Cardiac muscle cell (in vitro differentiated cells and primary cell): ENCODE data around the gene CTNND2. TPM values are rescaled to one million over a fixed set of nuclear protein-coding genes. Genes with fewer than 3 reads are reported as not detected.

Experiments
- DNase-seq, 2 donors: peaks; one replicate each; pipeline versions ENCODE4 v3.0.0 to v3.0.0-alpha.2; 2010 to 2017; ENCODE audit warnings: low read depth in 1 of 2, low spot score in 1 of 2
- H3K27ac ChIP-seq: fragments of 200-600 bp; sonication (generic); 2 replicates; pipeline ENCODE4 v1.5.1; 2016
- H3K27me3 ChIP-seq: fragments of 200-600 bp; sonication (generic); 2 replicates; pipeline ENCODE4 v1.6.0; 2016; ENCODE audit warnings: control low read depth
- H3K36me3 ChIP-seq: fragments of 200-600 bp; sonication (generic); 2 replicates; pipeline ENCODE4 v1.5.1; 2016; ENCODE audit warnings: control low read depth
- H3K4me1 ChIP-seq: fragments of 200-600 bp; sonication (generic); 2 replicates; pipeline ENCODE4 v1.8.1; 2017; ENCODE audit warnings: low read depth, mild to moderate bottlenecking, mixed run types
- H3K4me3 ChIP-seq: fragments of 200-600 bp; sonication (generic); 2 replicates; pipeline ENCODE4 v1.5.1; 2016; ENCODE audit warnings: mild to moderate bottlenecking
- H3K9me3 ChIP-seq: fragments of 200-600 bp; sonication (generic); 2 replicates; pipeline ENCODE4 v1.5.1; 2017; ENCODE audit warnings: low read depth, mild to moderate bottlenecking, control low read depth
- polyA plus RNA-seq: library from polyadenylated mRNA; unstranded; fragments of >200 nt; fragmentation: Nextera tagmentation; extraction: Ambion mirVana; gene quantifications from 2 replicates; pipeline ENCODE4 v1.2.1, GENCODE V29; 2016
- total RNA-seq: library from RNA; depleted of rRNA; stranded (reverse); fragments of >200 nt; gene quantifications from 2 replicates; pipeline ENCODE4 v1.2.3, GENCODE V29; 2016
- TF ChIP-seq, protein P1 (sequence below): IDR thresholded peaks from 2 replicates; pipeline ENCODE4 v1.5.1; 2012; ENCODE audit warnings: low read depth, mild to moderate bottlenecking, low read length

Gene CTNND2
- total and polyA plus RNA-seq, 2 experiments from 2014 or later: 11.0 to 12.7 TPM

DNA sequence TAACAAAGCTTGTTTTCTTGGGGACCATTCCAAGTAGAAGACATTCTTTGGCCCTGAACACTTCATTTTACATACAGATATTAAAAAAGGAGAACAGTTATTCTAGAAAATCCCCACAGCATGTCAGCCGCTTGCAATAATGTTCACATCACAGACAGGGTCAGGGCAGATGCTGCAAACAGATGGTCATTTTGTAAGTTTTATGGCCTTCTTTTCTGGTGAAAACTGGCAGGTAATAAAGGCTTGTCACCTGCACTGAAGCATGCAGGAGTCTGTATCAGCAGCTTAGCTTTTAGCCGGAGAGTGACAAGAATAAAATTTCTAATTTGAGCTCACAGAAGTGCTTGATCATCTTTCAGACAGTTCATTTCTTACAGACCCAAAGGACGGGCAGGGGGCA is 922.3 kb downstream of the CTNND2 start:
- no peak for DNase-seq
- Histone ChIP-seq H3K4me1 (no peaks in the 10 kb centered on the region), H3K27me3 (no peaks in the 10 kb centered on the region), H3K9me3 (no peaks in the 10 kb centered on the region), H3K4me3 (no peak overlapping the region), H3K36me3 (no peaks in the 10 kb centered on the region), H3K27ac (no peak overlapping the region)
- TF ChIP-seq, protein P1, sequence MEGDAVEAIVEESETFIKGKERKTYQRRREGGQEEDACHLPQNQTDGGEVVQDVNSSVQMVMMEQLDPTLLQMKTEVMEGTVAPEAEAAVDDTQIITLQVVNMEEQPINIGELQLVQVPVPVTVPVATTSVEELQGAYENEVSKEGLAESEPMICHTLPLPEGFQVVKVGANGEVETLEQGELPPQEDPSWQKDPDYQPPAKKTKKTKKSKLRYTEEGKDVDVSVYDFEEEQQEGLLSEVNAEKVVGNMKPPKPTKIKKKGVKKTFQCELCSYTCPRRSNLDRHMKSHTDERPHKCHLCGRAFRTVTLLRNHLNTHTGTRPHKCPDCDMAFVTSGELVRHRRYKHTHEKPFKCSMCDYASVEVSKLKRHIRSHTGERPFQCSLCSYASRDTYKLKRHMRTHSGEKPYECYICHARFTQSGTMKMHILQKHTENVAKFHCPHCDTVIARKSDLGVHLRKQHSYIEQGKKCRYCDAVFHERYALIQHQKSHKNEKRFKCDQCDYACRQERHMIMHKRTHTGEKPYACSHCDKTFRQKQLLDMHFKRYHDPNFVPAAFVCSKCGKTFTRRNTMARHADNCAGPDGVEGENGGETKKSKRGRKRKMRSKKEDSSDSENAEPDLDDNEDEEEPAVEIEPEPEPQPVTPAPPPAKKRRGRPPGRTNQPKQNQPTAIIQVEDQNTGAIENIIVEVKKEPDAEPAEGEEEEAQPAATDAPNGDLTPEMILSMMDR: no peak

DNA sequence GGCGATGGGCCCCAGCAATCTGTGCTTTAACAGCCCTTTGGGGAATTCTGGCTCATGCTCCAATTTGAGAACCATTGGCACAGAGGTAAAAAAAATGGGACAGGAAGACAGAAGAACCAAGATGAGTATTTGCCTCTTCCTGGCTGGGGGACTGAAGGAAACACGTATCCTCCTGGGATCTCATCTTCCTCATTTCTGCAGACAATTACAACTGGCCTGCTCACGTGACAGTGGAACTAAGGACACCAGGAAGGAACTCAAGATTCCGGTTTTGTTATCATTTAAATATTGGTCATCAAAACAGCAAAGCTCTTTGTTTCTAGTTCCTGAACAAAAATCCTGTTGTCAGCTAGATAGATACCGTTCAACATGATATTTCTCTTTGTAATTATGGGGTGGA is 927.2 kb downstream of the CTNND2 start:
- TF ChIP-seq, protein P1: no peak
- Histone ChIP-seq H3K36me3 (no peaks in the 10 kb centered on the region), H3K27ac (no peak overlapping the region), H3K27me3 (no peaks in the 10 kb centered on the region), H3K4me1 (no peaks in the 10 kb centered on the region), H3K9me3 (no peaks in the 10 kb centered on the region), H3K4me3 (no peak overlapping the region)
- DNase-seq: no peak

DNA sequence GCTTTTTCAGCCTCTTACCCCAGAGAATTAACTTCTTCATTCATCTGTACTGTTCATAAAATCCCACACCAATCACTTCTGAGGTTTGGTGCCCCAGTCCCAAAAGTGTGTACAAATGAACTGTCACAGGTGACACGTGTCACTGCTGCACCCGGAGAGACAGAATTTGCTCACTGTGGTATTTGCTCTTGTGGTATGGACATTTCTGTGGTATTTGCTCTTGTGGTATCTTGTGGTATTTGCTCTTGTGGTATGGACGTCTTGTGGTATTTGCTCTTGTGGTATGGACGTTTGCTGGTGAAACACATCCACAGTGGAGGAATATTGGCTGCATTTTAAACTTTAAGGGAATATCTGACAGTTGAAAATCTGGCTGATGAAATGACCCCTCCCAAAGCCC is 928.3 kb downstream of the CTNND2 start:
- H3K27me3 ChIP-seq: no peaks in the 10 kb centered on the region
- H3K36me3 ChIP-seq: no peaks in the 10 kb centered on the region
- TF ChIP-seq, protein P1: no peak
- no peak overlapping the region for H3K4me3 ChIP-seq
- no peak for DNase-seq
- H3K9me3 ChIP-seq: no peaks in the 10 kb centered on the region
- H3K4me1 ChIP-seq: no peaks in the 10 kb centered on the region
- no peak overlapping the region for H3K27ac ChIP-seq

DNA sequence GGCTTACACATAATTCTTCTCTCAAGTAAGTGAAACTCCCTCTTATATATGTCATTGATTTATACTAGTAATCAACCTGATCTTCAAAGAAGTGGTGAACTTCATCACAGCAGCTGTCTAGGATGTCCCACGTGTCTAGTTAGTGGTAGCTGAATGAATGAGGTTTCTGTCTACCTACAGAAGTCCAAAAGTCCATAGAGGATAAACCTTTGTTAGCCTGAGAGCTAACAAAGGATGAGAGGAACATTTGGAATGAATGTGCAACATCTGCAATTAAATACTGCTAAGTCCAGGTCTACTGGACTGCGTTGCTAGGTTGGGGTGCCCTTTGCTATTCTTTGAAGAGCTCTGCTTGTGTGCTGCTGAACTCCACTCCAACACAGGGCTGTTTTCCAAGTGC is 929.4 kb downstream of the CTNND2 start:
- Histone ChIP-seq H3K27ac (no peak overlapping the region), H3K4me3 (no peak overlapping the region), H3K9me3 (no peaks in the 10 kb centered on the region), H3K27me3 (no peaks in the 10 kb centered on the region), H3K36me3 (no peaks in the 10 kb centered on the region), H3K4me1 (peaks cover 3% of the 10 kb centered on the region)
- no peak for DNase-seq
- TF ChIP-seq, protein P1: no peak

DNA sequence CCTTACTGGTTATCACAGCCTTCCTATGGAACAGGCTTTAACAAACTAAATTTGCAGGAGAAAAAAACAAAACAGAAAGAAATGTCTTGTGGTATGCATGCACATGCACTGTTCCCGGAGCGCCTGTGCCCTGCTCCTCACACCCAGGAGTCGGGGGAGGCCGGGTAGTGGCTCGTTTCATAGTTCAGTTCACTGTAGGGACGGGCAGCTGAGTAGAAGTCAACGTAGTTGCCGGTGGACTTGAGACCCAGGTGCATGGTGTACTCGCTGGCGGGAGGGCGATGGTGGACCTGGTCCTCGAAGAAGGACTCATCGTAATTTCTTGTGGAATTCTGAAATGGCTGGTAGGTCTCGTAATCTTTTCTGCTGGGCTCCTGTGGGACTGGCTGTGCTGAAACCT is 930.9 kb downstream of the CTNND2 start:
- no peak overlapping the region for H3K27ac ChIP-seq
- DNase-seq: no peak
- TF ChIP-seq, protein P1: no peak

DNA sequence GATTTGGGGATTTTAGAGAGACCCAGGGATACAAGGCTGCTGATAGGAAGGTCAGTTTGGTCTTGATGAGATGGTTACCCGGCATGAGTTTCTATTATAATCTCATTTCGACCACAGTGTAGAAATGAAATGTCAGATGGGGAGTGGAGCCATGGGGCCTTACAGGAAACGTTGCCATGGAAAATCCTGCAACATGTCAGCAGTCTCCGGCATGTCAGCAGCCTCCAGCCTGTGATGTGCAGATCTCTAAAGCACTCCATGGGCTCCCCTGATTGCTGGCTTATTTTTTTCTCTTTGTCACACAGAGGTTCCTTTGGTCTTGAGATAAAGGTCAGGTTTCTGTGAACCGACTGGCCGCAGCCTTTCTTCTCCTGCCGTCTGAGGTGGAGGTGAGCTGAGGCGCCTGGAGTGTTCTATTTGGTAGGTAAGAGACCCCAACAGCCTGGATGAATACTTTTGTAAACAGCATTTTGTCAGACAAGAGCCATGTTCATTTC is 934.5 kb downstream of the CTNND2 start:
- H3K4me3 ChIP-seq: no peak overlapping the region
- H3K9me3 ChIP-seq: no peaks in the 10 kb centered on the region
- H3K4me1 ChIP-seq: peaks cover 7% of the 10 kb centered on the region
- peak in 1 of 2 donors; percentile 27 for DNase-seq
- no peaks in the 10 kb centered on the region for H3K36me3 ChIP-seq
- H3K27me3 ChIP-seq: no peaks in the 10 kb centered on the region
- TF ChIP-seq, protein P1: no peak
- H3K27ac ChIP-seq: no peak overlapping the region

More for the DNA sequence above, 930.9 kb downstream of the CTNND2 start:
- Histone ChIP-seq H3K36me3 (no peaks in the 10 kb centered on the region), H3K27me3 (no peaks in the 10 kb centered on the region), H3K9me3 (no peaks in the 10 kb centered on the region), H3K4me1 (peaks cover 7% of the 10 kb centered on the region), H3K4me3 (no peak overlapping the region)
